ENCODE results near the gene NFIC.
"Not testable (repeated sequence)": the region's sequence is repeated elsewhere in the genome, so short reads cannot be mapped to it uniquely, and the experiment has no call there.

NFIC gene

GRCh38 chr19:3413796-3414327 lies 47.5 kb downstream of the NFIC start:
- in situ Hi-C loops (cut with MboI; ENCODE audit: low sequenced_read_pairs): no loop called here

GRCh38 chr19:3415695-3416094 lies 49.3 kb downstream of the NFIC start:
- in situ Hi-C loops (cut with MboI; ENCODE audit: low sequenced_read_pairs): no loop called here

GRCh38 chr19:3420244-3420755 lies 53.9 kb downstream of the NFIC start:
- in situ Hi-C loops (cut with MboI; ENCODE audit: low sequenced_read_pairs): no loop called here

- in situ Hi-C loops (cut with MboI; ENCODE audit: low sequenced_read_pairs): no loop called here
Observed at GRCh38 chr19:3420909-3421619, 54.7 kb downstream of the NFIC start.

- in situ Hi-C loops (cut with MboI; ENCODE audit: low sequenced_read_pairs): not testable (repeated sequence)
Observed at GRCh38 chr19:3421656-3422055, 55.3 kb downstream of the NFIC start.

GRCh38 chr19:3423183-3423829 lies 56.9 kb downstream of the NFIC start:
- in situ Hi-C loops (cut with MboI; ENCODE audit: low sequenced_read_pairs): no loop called here

- in situ Hi-C loops (cut with MboI; ENCODE audit: low sequenced_read_pairs): loop anchor here (25.0 kb wide), 1 partner anchor 89 kb away; no protein-coding TSS in a partner anchor
Observed at GRCh38 chr19:3426433-3426832, 60.0 kb downstream of the NFIC start.

GRCh38 chr19:3430366-3430680 lies 63.9 kb downstream of the NFIC start:
- in situ Hi-C loops (cut with MboI; ENCODE audit: low sequenced_read_pairs): loop anchor here (25.0 kb wide), 1 partner anchor 93 kb away; no protein-coding TSS in a partner anchor

- in situ Hi-C loops (cut with MboI; ENCODE audit: low sequenced_read_pairs): loop anchor here (25.0 kb wide), 1 partner anchor 95 kb away; no protein-coding TSS in a partner anchor
Observed at GRCh38 chr19:3431760-3432397, 65.5 kb downstream of the NFIC start.

GRCh38 chr19:3433313-3433712 lies 66.9 kb downstream of the NFIC start:
- in situ Hi-C loops (cut with MboI; ENCODE audit: low sequenced_read_pairs): loop anchor here (25.0 kb wide), 1 partner anchor 96 kb away; no protein-coding TSS in a partner anchor

GRCh38 chr19:3433805-3434540 lies 67.6 kb downstream of the NFIC start:
- in situ Hi-C loops (cut with MboI; ENCODE audit: low sequenced_read_pairs): loop anchor here (25.0 kb wide), 1 partner anchor 97 kb away; no protein-coding TSS in a partner anchor

GRCh38 chr19:3434630-3435553 lies 68.5 kb downstream of the NFIC start:
- in situ Hi-C loops (cut with MboI; ENCODE audit: low sequenced_read_pairs): loop anchor here (25.0 kb wide), 1 partner anchor 98 kb away; no protein-coding TSS in a partner anchor

GRCh38 chr19:3440082-3440481 lies 73.7 kb downstream of the NFIC start:
- in situ Hi-C loops (cut with MboI; ENCODE audit: low sequenced_read_pairs): loop anchor here (25.0 kb wide), 1 partner anchor 103 kb away; no protein-coding TSS in a partner anchor

GRCh38 chr19:3441089-3441985 lies 75.0 kb downstream of the NFIC start:
- in situ Hi-C loops (cut with MboI; ENCODE audit: low sequenced_read_pairs): loop anchor here (25.0 kb wide), 1 partner anchor 104 kb away; no protein-coding TSS in a partner anchor

GRCh38 chr19:3441986-3442329 lies 75.6 kb downstream of the NFIC start:
- in situ Hi-C loops (cut with MboI; ENCODE audit: low sequenced_read_pairs): loop anchor here (25.0 kb wide), 1 partner anchor 105 kb away; no protein-coding TSS in a partner anchor

- in situ Hi-C loops (cut with MboI; ENCODE audit: low sequenced_read_pairs): loop anchor here (25.0 kb wide), 1 partner anchor 105 kb away; no protein-coding TSS in a partner anchor
Observed at GRCh38 chr19:3442487-3443071, 76.2 kb downstream of the NFIC start.

- in situ Hi-C loops (cut with MboI; ENCODE audit: low sequenced_read_pairs): loop anchor here (25.0 kb wide), 1 partner anchor 107 kb away; no protein-coding TSS in a partner anchor
Observed at GRCh38 chr19:3443840-3444694, 77.7 kb downstream of the NFIC start.
